ENCODE results near the gene SPOP. TPM values are rescaled to one million over a fixed set of nuclear protein-coding genes. Genes with fewer than 3 reads are reported as not detected.
"Not testable (repeated sequence)": the region's sequence is repeated elsewhere in the genome, so short reads cannot be mapped to it uniquely, and the experiment has no call there.

The SPOP gene
- total RNA-seq, 1 donor from 2014 or later: 63.9 TPM

DNA sequence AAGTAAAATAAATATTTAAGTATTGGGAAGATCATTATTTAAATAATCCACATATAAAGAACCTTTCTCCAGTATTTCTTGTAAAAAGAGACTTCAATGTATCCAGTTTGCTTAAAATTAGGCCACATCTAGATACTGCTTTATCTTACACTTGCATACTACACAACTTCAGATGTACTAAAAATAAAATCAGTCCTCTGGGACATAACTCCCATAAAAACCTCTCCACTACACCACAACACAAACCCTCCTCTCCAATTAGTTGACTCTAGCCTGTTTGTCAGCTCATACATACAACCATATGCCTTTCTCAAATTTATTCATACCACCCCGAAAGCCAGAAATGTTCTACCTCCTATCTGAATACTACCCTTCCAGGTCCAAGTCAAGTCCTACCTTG lies 21.6 kb downstream of the SPOP start:
- DNase-seq (ENCODE audit: extremely low spot score, unreplicated experiment): no peak
- TF ChIP-seq, protein P1, sequence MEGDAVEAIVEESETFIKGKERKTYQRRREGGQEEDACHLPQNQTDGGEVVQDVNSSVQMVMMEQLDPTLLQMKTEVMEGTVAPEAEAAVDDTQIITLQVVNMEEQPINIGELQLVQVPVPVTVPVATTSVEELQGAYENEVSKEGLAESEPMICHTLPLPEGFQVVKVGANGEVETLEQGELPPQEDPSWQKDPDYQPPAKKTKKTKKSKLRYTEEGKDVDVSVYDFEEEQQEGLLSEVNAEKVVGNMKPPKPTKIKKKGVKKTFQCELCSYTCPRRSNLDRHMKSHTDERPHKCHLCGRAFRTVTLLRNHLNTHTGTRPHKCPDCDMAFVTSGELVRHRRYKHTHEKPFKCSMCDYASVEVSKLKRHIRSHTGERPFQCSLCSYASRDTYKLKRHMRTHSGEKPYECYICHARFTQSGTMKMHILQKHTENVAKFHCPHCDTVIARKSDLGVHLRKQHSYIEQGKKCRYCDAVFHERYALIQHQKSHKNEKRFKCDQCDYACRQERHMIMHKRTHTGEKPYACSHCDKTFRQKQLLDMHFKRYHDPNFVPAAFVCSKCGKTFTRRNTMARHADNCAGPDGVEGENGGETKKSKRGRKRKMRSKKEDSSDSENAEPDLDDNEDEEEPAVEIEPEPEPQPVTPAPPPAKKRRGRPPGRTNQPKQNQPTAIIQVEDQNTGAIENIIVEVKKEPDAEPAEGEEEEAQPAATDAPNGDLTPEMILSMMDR (IDR thresholded peaks at IDR 0.05): no peak
- H3K4me3 Mint-ChIP-seq (ENCODE audit: unreplicated experiment): no peak overlapping the region
- H3K36me3 Mint-ChIP-seq (ENCODE audit: unreplicated experiment): peaks cover 5% of the 10 kb centered on the region
- no peaks in the 10 kb centered on the region for H3K27me3 Mint-ChIP-seq (ENCODE audit: unreplicated experiment)
- no peak overlapping the region for H3K27ac Mint-ChIP-seq (ENCODE audit: unreplicated experiment)
- H3K4me1 Mint-ChIP-seq (ENCODE audit: unreplicated experiment): peaks cover 15% of the 10 kb centered on the region
- no peaks in the 10 kb centered on the region for H3K9me3 Mint-ChIP-seq (ENCODE audit: unreplicated experiment)

DNA sequence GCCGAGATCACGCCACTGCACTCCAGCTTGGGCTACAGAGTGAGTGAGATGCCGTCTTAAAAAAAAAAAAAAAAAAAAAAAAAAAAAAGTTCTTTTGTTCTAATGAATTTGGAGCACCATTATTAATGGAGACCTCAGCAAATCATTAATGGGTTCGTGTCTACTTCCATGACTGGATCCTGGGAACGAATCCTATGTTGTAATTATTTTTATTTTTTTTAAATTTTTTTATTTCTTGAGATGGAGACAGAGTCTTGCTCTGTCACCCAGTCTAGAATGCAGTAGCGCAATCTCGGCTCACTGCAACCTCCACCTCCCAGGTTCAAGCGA lies 30.7 kb downstream of the SPOP start:
- TF ChIP-seq, protein P1 (IDR thresholded peaks at IDR 0.05): no peak
- Mint-ChIP-seq H3K9me3 (ENCODE audit: unreplicated experiment) (no peaks in the 10 kb centered on the region), H3K27ac (ENCODE audit: unreplicated experiment) (peak overlapping the region; percentile 82), H3K4me1 (ENCODE audit: unreplicated experiment) (peaks cover 42% of the 10 kb centered on the region), H3K36me3 (ENCODE audit: unreplicated experiment) (no peaks in the 10 kb centered on the region), H3K27me3 (ENCODE audit: unreplicated experiment) (no peaks in the 10 kb centered on the region), H3K4me3 (ENCODE audit: unreplicated experiment) (no peak overlapping the region)
- no peak for DNase-seq (ENCODE audit: extremely low spot score, unreplicated experiment)

DNA sequence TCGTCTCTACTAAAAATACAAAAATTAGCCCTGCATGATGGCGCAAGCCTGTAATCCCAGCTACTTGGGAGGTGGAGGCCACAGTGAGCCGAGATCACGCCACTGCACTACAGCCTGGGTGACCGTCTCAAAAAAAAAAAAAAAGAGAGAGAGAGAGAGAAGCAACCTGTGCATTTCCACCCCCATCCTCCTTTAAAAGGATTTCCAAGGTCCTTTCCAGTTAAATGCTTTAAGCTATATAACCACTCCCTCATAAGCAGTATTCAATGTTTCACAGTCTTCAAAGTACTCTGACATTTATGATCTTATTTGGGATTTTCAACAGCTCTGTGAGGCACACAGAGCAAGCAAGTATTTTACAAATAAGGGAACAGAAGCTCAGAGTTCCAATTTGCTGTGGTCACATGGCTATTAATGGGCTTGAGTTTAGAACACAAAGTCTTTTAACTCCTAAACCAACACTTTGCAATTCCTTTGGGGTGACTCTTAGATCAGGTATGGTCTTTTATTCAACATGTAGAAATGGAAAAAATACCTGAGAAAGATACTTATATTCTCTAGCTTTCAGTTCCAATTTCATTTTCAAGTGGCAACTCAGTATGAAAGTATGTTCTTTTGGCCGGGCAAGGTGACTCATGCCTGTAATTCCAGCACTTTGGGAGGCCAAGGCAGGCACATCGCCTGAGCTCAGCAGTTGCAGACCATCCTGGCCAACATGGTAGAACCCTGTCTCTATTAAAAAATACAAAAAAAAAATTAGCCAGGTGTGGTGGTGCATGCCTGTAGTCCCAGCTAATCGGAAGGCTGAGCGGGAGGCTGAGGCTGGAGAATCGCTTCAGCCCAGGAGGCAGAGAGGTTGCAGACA lies 31.3 kb downstream of the SPOP start:
- Mint-ChIP-seq H3K4me1 (ENCODE audit: unreplicated experiment) (peaks cover 40% of the 10 kb centered on the region), H3K27ac (ENCODE audit: unreplicated experiment) (peak overlapping the region; percentile 82), H3K27me3 (ENCODE audit: unreplicated experiment) (no peaks in the 10 kb centered on the region), H3K4me3 (ENCODE audit: unreplicated experiment) (peak overlapping the region; percentile 26), H3K9me3 (ENCODE audit: unreplicated experiment) (no peaks in the 10 kb centered on the region), H3K36me3 (ENCODE audit: unreplicated experiment) (no peaks in the 10 kb centered on the region)
- TF ChIP-seq, protein P1 (IDR thresholded peaks at IDR 0.05): no peak
- DNase-seq (ENCODE audit: extremely low spot score, unreplicated experiment): no peak

DNA sequence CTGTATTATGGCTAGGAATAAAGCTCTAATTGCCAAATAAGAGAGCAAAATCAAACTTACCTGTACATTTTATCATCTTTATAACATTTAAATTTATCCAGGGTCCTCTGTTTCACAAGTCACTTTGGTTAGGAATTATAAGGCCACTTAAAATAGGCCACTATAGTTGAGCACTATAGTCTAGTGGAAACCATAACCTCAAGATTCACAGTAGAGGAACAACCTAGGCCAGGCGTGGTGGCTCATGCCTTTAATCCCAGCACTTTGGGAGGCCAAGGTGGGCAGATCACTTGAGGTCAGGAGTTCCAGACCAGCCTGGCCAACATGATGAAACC lies 31.9 kb downstream of the SPOP start:
- peak overlapping the region; percentile 26 for H3K4me3 Mint-ChIP-seq (ENCODE audit: unreplicated experiment)
- not testable (repeated sequence) for H3K27me3 Mint-ChIP-seq (ENCODE audit: unreplicated experiment); DNase-seq (ENCODE audit: extremely low spot score, unreplicated experiment); H3K9me3 Mint-ChIP-seq (ENCODE audit: unreplicated experiment); H3K36me3 Mint-ChIP-seq (ENCODE audit: unreplicated experiment)
- H3K27ac Mint-ChIP-seq (ENCODE audit: unreplicated experiment): peak overlapping the region; percentile 82
- peaks cover 44% of the 10 kb centered on the region for H3K4me1 Mint-ChIP-seq (ENCODE audit: unreplicated experiment)

DNA sequence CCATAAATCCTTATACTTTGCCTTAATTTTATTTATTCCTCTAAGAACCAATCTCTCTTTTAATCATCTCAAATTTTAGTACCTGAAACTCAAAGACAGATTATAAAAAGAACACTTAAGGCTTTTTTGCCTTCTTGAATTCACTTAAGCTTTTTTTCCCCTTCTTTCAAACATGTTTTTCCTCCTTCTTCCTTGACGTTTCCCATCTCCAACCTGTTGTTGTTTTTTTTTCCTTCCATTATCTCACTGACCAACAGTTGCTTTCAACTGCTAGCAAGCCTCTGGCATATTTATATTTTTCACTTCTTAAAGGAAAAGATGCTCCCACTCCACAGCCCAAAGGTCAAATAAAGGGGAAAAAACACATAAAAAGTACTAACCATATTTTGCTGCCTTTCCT lies 32.2 kb downstream of the SPOP start:
- H3K36me3 Mint-ChIP-seq (ENCODE audit: unreplicated experiment): peaks cover 1% of the 10 kb centered on the region
- DNase-seq (ENCODE audit: extremely low spot score, unreplicated experiment): no peak
- no peaks in the 10 kb centered on the region for H3K9me3 Mint-ChIP-seq (ENCODE audit: unreplicated experiment)
- peak overlapping the region; percentile 82 for H3K27ac Mint-ChIP-seq (ENCODE audit: unreplicated experiment)
- no peak overlapping the region for H3K4me3 Mint-ChIP-seq (ENCODE audit: unreplicated experiment)
- H3K4me1 Mint-ChIP-seq (ENCODE audit: unreplicated experiment): peaks cover 46% of the 10 kb centered on the region
- TF ChIP-seq, protein P1 (IDR thresholded peaks at IDR 0.05): no peak
- H3K27me3 Mint-ChIP-seq (ENCODE audit: unreplicated experiment): no peaks in the 10 kb centered on the region

Measured in osteocyte (in vitro differentiated cells).